K562 (cell line): ENCODE measurements around the gene EAPP. TPM values are rescaled to one million over a fixed set of nuclear protein-coding genes. Genes with fewer than 3 reads are reported as not detected.
A peak's percentile ranks its signal among the peaks of the same experiment; 100 is the strongest.

ENCODE experiments used
- PHF8 ChIP-seq: fragments of 200-600 bp; sonication (generic); IDR thresholded peaks from 2 replicates; pipeline ENCODE4 v1.6.1; 2012; ENCODE audit warnings: mixed run types, mild to moderate bottlenecking, inconsistent platforms, low read length, moderate library complexity, borderline replicate concordance
- RAD21 ChIP-seq, 2 experiments: fragments of 250-450 bp in 1 of 2; fragments of 450-650 bp in 1 of 2; sonication (Bioruptor Pico) in 1 of 2; formaldehyde crosslinking in 1 of 2; IDR thresholded peaks in 1 of 2; conservative IDR thresholded peaks in 1 of 2; 2 replicates each; pipeline versions ENCODE4 v1.4.0 to v1.8.0; 2020 to 2022; ENCODE audit warnings: mild to moderate bottlenecking in 2 of 2, moderate library complexity in 1 of 2
- polyA plus RNA-seq, 8 experiments: library from polyadenylated mRNA; depleted of rRNA in 4 of 8; stranded (reverse) in 5 of 8; unstranded in 3 of 8; fragments of >200 nt; fragmentation: Nextera tagmentation in 2 of 8; fragmentation: Illumina TruSeq in 1 of 8; extraction: Ambion mirVana in 2 of 8; extraction: Trizol in 1 of 8; gene quantifications; 2 replicates each; pipeline versions ENCODE4 v1.2.1 to v1.2.3, GENCODE V29; 2011 to 2014; ENCODE audit warnings: inconsistent platforms in 1 of 8, missing spikeins in 1 of 8
- total RNA-seq, 7 experiments: library from RNA; depleted of rRNA in 6 of 7; stranded (reverse); fragments of >200 nt in 6 of 7; fragmentation: Illumina TruSeq in 2 of 7; extraction: Trizol in 2 of 7; gene quantifications; 2 replicates each; pipeline versions ENCODE4 v1.2.1 to v1.2.3, GENCODE V29; 2011 to 2021; ENCODE audit warnings: low replicate concordance in 1 of 7
- TF ChIP-seq, protein P1 (sequence below): sonication (generic); formaldehyde crosslinking; IDR thresholded peaks from 2 replicates; pipeline ENCODE4 v1.8.0; 2023; ENCODE audit warnings: missing genetic modification reagents, mild to moderate bottlenecking, borderline replicate concordance
- TF ChIP-seq, protein P2 (sequence below): fragments of 200-800 bp; sonication (Bioruptor generic); IDR thresholded peaks from 2 replicates; pipeline ENCODE4 v1.6.1; 2017; ENCODE audit warnings: missing genetic modification characterization, missing compliant biosample characterization

Gene EAPP
- total and polyA plus RNA-seq, 9 of the 15 experiments (the other 6 are each of a cell fraction or from before 2014, with no cell fraction given) = 19.0 to 67.6 (median 30.3) TPM

DNA sequence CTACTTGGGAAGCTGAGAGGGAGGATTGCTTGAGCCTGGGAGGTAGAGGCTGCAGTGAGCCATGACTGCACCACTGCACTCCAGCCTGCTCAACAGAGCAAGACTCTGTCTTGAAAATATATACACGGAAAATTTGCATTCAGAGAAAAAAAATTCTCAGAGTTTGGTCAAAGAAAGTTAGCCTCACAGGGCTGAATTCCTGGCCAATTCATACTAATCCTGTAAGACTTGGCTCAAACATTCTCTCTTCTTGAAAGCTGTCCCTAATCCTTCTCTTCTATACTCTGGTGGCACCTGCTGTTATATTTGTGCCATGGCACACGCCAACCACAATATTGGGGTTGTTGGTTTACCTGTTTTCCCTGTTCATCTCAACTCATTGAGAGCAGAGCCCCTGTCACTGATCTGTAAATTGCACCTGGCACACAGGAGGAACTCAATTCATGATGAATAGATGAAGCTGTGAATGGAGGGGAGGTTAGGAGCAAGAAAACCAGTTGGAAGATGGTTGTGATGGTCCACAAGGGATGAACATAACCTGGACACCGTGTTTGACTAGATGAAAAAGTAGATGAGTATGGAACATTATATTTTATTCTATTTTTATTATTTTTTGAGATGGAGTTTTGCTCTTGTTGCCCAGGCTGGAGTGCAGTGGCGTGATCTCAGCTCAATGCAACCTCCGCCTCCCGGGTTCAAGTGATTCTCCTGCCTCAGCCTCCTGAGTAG lies 40.7 kb downstream of the EAPP start (continued):
- TF ChIP-seq, protein P1, sequence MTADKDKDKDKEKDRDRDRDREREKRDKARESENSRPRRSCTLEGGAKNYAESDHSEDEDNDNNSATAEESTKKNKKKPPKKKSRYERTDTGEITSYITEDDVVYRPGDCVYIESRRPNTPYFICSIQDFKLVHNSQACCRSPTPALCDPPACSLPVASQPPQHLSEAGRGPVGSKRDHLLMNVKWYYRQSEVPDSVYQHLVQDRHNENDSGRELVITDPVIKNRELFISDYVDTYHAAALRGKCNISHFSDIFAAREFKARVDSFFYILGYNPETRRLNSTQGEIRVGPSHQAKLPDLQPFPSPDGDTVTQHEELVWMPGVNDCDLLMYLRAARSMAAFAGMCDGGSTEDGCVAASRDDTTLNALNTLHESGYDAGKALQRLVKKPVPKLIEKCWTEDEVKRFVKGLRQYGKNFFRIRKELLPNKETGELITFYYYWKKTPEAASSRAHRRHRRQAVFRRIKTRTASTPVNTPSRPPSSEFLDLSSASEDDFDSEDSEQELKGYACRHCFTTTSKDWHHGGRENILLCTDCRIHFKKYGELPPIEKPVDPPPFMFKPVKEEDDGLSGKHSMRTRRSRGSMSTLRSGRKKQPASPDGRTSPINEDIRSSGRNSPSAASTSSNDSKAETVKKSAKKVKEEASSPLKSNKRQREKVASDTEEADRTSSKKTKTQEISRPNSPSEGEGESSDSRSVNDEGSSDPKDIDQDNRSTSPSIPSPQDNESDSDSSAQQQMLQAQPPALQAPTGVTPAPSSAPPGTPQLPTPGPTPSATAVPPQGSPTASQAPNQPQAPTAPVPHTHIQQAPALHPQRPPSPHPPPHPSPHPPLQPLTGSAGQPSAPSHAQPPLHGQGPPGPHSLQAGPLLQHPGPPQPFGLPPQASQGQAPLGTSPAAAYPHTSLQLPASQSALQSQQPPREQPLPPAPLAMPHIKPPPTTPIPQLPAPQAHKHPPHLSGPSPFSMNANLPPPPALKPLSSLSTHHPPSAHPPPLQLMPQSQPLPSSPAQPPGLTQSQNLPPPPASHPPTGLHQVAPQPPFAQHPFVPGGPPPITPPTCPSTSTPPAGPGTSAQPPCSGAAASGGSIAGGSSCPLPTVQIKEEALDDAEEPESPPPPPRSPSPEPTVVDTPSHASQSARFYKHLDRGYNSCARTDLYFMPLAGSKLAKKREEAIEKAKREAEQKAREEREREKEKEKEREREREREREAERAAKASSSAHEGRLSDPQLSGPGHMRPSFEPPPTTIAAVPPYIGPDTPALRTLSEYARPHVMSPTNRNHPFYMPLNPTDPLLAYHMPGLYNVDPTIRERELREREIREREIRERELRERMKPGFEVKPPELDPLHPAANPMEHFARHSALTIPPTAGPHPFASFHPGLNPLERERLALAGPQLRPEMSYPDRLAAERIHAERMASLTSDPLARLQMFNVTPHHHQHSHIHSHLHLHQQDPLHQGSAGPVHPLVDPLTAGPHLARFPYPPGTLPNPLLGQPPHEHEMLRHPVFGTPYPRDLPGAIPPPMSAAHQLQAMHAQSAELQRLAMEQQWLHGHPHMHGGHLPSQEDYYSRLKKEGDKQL (CRISPR knock-in tag) = no peak
- TF ChIP-seq RAD21 (CRISPR knock-in tag; conservative IDR thresholded peaks at IDR 0.05 in 1 of 2, IDR thresholded peaks at IDR 0.05 in 1 of 2) (peak in 1 of 2 experiments; percentile 52; a peak in 2 of 4 replicates), PHF8 (no peak)
- TF ChIP-seq, protein P2, sequence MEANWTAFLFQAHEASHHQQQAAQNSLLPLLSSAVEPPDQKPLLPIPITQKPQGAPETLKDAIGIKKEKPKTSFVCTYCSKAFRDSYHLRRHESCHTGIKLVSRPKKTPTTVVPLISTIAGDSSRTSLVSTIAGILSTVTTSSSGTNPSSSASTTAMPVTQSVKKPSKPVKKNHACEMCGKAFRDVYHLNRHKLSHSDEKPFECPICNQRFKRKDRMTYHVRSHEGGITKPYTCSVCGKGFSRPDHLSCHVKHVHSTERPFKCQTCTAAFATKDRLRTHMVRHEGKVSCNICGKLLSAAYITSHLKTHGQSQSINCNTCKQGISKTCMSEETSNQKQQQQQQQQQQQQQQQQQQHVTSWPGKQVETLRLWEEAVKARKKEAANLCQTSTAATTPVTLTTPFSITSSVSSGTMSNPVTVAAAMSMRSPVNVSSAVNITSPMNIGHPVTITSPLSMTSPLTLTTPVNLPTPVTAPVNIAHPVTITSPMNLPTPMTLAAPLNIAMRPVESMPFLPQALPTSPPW (CRISPR knock-in tag) = no peak
